KG1 (cell line): ENCODE data around the gene CAMTA1.

Source experiments
- DNase-seq: peaks from one replicate; lab custom pipeline; 2025; lab: John Stamatoyannopoulos, UW

Gene CAMTA1

DNA sequence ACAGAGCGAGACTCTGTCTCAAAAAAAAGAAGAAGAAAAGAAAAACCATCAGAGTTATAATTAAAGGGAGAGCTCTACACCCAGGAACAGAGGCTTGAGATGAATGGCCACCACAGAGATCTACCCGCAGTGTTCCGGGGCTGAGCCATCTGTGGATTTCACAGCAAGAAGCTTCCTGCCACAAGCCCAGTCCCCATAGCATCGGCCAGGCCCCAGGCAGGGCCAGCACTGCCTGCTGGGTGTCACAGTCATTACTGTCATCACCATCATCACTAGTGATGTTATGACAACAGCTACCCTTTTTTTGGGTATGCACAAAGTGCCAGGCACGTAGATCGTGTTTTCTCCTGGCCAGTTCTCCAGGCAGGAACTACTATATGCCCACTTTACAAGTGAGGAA, 874.3 kb downstream of the CAMTA1 start:
- DNase-seq: no peak

DNA sequence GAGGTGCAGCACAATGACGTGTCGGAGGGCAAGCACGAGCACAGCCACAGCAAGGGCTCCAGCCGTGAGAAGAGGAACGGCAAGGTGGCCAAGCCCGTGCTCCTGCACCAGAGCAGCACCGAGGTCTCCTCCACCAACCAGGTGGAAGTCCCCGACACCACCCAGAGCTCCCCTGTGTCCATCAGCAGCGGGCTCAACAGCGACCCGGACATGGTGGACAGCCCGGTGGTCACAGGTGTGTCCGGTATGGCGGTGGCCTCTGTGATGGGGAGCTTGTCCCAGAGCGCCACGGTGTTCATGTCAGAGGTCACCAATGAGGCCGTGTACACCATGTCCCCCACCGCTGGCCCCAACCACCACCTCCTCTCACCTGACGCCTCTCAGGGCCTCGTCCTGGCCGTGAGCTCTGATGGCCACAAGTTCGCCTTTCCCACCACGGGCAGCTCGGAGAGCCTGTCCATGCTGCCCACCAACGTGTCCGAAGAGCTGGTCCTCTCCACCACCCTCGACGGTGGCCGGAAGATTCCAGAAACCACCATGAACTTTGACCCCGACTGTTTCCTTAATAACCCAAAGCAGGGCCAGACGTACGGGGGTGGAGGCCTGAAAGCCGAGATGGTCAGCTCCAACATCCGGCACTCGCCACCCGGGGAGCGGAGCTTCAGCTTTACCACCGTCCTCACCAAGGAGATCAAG, 878.3 kb downstream of the CAMTA1 start:
- DNase-seq: no peak

- no peak for DNase-seq
These were observed 879.1 kb downstream of the CAMTA1 start for GRCh38 chr1:7664147-7664892.

- no peak for DNase-seq
These were observed 879.6 kb downstream of the CAMTA1 start for GRCh38 chr1:7664893-7665250.

DNA sequence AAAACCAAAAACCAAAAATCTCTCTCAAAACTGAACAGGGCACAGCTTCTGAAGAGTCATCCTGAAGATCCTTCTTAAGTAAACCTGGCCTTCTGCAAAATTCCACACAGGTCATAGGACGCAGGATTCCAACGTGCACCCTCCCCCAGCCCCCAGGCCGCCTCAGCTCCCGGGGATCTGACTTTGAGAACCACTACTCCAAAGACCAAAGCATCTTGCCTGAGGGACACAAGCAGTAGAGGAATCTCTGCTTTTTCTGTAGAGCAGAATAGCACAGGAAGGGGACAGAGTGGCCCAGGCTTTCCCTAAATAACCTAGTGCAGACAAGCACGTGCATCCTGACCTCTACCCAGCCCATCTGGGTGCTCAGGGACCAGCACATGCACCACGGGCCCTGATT, 881.0 kb downstream of the CAMTA1 start:
- no peak for DNase-seq

DNA sequence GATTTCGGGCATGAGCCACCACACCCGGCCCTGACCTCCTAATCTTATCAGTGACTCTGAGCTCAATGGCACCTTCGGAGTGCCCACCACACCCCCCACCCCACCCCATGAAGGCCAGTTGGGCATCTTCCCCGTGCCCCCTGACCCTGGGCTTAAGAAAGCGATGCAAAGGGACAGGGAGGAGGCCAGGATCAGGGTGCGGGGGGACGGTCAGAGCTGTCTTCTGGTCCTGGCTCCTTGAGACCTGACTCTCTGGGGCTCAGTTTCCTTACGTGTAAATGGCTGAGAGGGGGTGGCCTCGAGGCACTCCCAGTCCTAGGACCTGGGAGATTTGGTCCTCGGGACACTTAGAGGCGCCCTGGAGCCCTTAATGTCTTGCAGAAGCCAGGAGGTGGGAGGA, 881.9 kb downstream of the CAMTA1 start:
- DNase-seq: no peak

DNA sequence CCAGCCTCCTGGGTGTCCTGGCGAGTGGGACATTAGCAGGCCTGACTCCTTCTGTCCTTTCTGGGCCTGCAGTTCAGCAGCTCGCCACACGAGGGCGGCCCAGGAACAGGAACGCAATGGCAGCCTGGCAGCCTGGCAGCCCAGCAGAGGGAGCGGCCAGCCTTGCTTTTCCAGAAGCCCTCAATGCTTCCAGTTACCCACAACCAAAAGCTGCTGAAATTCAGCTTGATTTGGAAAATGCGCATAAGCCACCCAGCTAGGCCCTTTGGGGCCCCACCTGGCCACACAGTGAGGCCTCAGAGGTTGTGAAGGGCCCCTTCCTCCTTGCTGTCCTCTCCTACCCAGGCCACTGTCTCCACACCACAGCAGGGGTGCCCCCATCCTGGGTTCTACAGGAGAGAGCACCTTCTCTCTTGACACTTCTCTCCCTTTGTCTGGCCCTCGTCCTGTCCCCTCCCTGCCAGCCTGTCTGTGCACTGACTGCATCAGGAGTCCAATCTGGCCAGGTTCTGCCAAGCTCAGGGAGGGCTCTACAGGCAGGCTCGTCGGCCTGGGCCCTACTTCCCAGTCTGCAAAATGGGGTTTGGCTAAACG, 882.5 kb downstream of the CAMTA1 start:
- peak; percentile 22 for DNase-seq

GRCh38 chr1:7669559-7670311, 884.5 kb downstream of the CAMTA1 start:
- peak; percentile 13 for DNase-seq

DNA sequence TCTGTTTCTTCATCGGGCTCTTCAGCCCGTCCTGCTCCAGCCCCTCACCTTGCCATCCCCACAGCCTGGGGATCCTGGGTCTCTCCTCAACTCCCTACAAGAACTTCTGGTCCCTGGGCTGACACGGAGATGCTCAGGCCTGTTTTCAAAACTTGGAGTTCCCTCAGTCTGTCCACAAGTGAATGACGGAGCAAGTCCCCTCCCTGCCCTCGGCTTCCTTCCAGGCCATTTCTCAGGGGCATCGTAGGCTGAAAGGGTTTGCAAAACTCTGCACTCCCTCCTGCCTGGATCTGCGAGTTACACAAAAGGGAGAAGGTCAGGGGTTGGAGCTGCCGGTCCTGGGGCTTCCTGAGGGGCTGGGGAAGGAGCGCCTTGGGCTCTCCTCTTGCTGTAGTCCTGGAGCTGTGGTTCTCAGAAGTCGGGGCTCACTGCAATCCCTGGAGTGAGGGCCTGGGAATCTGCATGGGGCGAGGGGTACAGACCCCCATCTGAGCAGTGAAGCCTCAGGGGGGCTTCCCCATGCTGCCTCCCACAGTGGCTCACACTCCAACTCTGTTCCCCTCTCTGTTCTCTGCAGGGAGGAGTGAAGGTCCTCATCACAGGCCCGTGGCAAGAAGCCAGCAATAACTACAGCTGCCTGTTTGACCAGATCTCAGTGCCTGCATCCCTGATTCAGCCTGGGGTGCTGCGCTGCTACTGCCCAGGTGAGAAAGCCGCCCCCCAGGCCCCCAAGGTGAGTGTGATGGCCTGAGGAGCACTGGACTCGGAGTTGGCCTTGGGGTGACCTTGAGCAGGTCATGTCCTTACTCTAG, 885.3 kb downstream of the CAMTA1 start:
- DNase-seq: no peak

DNA sequence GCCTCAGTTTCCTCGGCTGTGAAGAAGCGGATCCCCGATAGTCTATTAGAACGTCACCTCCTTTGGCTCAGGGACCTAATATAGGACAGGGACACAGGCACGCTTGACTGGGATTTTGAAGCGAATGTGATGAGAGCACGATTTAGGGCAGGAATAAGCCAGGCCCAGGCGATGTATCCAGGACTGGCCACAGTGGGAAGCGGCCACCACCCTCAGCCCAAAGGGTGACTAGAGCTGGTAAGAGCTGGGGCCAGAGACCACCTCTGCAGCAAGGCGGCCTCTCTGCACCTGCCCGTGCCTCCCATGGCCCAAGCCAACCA, 885.9 kb downstream of the CAMTA1 start:
- DNase-seq: no peak

- no peak for DNase-seq
These were observed 886.4 kb downstream of the CAMTA1 start for GRCh38 chr1:7671676-7672075.

DNA sequence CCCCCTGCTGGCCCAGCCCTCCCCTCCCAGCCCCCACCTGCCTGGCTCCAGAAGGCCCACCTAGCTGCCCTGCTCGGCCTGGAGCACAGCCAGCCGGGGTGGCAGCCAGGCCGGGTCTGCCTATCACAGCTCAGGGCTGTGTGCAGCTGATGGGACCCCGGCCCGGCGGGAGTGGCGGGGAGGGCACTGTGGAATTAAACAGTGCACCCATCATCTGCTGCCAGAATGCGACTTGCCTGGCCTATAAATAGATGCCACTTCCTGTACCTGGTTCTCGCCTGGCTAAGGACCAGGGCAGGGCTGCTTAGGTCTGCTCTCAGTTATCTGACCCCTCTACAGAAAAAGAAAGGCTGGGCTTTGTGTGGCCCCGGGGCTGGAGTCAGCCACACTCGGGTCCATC, 887.6 kb downstream of the CAMTA1 start:
- no peak for DNase-seq

DNA sequence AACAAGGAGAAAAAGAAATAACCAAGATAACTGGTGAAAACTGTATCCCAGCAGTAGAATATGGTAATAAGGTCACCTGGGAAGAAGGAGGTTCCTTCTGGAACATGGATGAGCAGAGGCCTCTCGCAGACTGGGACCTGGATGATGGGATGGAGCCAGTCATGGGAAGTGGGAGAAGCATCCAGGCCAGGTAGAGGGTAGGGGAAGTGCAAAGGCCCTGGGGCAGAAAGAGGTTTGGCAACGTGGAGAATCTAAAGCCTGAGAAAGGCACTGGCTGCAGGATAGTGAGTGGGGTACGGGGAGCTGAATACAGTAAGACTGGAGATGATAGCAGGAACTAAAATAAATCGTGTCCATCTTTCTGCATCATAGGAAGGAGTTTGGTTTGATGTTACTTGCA, 889.7 kb downstream of the CAMTA1 start:
- DNase-seq: no peak

DNA sequence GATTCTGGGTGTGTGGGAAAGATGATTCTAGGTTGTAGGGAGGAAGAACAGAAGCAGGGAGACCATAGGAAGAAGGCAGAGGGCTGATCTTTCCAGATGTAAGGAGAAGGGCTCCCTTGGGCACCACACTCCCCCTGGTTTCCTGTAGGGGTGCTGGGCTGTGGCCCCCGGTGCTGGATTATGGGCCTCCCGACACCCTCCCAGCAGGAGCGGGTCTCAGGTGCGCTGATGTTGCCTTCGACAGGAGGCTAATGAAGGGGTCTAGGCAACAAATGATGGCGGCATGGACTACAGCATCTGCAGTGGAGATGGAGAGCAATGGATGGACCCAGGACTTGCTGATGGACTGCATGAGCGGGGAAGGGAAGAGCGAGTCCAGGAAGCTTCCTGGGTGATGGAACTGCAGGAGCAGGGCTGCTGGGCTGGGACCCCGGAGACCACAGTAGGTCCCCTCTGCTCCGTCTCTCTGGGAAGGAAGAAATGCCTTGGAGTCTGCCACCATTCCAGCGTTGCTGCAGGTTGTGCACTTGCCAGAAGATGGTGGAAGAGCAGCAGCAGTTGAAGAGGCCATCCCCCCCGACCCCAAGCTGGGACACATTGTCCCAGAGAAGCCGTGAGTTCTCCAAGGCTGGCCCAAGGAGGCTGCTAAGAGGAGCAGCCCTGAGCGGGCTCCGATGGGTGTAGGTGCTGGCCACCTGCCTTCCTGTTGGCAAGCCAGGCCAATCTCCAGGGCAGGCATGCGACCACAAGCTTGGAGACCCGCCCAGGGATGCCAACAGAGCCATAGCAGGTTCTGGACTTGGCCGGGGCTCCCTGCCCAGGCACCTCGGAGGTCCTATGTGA, 890.4 kb downstream of the CAMTA1 start:
- no peak for DNase-seq

DNA sequence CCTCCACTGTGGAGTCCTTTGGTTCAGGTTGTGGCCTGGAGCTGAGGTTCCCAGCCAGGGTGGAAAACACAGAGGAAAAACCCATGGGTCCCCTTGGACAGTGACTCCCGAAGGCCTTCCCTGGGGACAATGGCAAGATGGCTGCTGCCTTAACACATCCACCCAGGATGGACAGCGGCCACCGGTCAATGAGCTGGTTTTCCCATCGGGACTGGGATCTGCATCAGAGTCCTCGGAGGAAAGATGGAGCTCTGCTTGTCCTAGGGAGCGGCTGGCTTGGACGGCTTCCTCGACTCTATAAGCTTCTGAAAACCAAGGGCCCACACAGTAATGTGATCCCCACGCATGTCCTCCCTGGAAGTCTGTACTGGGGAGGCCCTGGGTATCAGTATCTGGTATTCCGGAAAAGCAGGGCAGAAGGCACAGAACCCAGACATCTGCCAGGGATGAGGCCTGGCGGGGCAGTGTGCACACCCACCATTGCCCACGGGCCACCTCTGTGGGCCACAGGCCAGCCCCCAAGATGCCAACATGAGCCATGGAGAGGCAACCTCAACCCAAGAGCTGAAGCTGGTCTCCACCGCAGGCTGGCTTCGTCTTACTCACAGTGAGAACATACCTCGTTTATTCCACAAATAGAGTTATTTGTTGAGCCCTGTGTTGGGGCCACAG, 891.2 kb downstream of the CAMTA1 start:
- DNase-seq: no peak

- no peak for DNase-seq
These were observed 891.9 kb downstream of the CAMTA1 start for GRCh38 chr1:7677111-7677510.

- no peak for DNase-seq
These were observed 892.6 kb downstream of the CAMTA1 start for GRCh38 chr1:7677815-7678214.

DNA sequence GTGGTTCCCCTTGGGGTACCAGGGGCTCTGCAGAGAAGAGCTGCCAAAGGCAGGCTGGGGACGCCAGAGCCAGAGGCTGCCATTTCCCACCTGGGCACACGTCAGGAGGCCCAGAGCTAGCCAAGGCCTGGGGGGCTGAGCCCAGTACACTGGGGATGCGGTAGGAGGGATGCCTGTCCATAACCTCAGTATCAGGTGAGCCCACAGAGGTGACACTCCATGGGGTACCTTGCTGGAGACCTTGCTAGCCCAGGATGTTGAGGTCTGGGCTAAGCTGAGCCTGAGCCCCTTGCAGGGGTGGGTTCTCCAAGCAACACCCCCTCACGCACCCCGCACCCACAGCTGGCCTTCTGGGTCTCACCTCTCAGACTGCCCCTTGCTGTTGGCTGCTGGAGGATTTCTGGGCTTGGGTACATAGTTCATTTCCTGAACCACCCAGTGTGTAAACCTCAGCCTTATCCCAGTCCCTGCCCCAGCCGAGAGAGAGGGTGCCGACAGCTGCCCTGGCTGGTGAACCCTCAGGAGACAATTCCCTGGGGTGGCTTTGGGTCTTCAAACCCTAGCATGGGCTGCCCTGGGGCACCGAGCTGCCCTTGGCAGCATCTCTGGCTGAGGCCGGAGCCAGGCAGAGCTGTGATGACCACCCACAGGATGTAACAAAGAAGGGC, 893.4 kb downstream of the CAMTA1 start:
- DNase-seq: no peak

- DNase-seq: no peak
These were observed 894.1 kb downstream of the CAMTA1 start for GRCh38 chr1:7679159-7679872.
